Right lobe of liver (tissue), 6 donors: ENCODE results near the gene TP53RK. TPM values are rescaled to one million over a fixed set of nuclear protein-coding genes. Genes with fewer than 3 reads are reported as not detected.

Experiments
- ATAC-seq, 4 donors: fragments of 200-7000 bp; cut with Tn5 transposase; one replicate each; pipeline ENCODE4 v1.9.1; 2020; ENCODE audit warnings: mild to moderate bottlenecking in 4 of 4, moderate library complexity in 4 of 4
- DNase-seq, 3 donors: peaks; one replicate each; pipeline ENCODE4 v3.0.0-alpha.2; 2020
- H3K27ac ChIP-seq, 3 donors: fragments of 200-600 bp; one replicate each; pipeline ENCODE4 v1.8.0; 2022
- H3K27me3 ChIP-seq, 2 donors: fragments of 200-600 bp; one replicate each; pipeline ENCODE4 v1.8.0; 2022
- H3K36me3 ChIP-seq, 4 donors: fragments of 200-600 bp; sonication (generic) in 1 of 4; one replicate each; pipeline versions ENCODE4 v1.5.1 to v1.8.0; 2017 to 2022; ENCODE audit warnings: control low read depth in 1 of 4
- H3K4me1 ChIP-seq, 4 donors: fragments of 200-600 bp; sonication (generic) in 1 of 4; one replicate each; pipeline versions ENCODE4 v1.5.1 to v1.8.0; 2017 to 2022; ENCODE audit warnings: control low read depth in 1 of 4
- H3K4me3 ChIP-seq, 3 donors: fragments of 200-600 bp; one replicate each; pipeline ENCODE4 v1.8.0; 2022
- H3K9me3 ChIP-seq, 4 donors: fragments of 200-600 bp; sonication (generic) in 1 of 4; one replicate each; pipeline versions ENCODE4 v1.5.1 to v1.8.0; 2017 to 2022; ENCODE audit warnings: control low read depth in 1 of 4
- POLR2A ChIP-seq: fragments of 450-650 bp; IDR thresholded peaks from one replicate; pipeline ENCODE4 v1.6.1; 2017; ENCODE audit warnings: antibody characterized with exemption, mild to moderate bottlenecking
- WGBS: methylation state at CpG from one replicate; pipeline ENCODE4 v1.1.6; 2018; ENCODE audit warnings: low coverage, low lambda C conversion rate; ENCODE audit not compliant: insufficient coverage; ENCODE audit errors: missing lambda C conversion rate; 5-methylcytosine and 5-hydroxymethylcytosine counted together
- intact Hi-C, 2 donors: fragments of 100-400 bp; cut with DNase I; formaldehyde crosslinking; loops; one replicate each; pipeline versions ENCODE4 v1.11.2 to v1.14.1; 2022
- total RNA-seq, 6 experiments: library from RNA; depleted of rRNA in 2 of 6; stranded (reverse); fragments of >200 nt in 2 of 6; fragmentation: NEBNext Ultra II Directional in 3 of 6; extraction: Animal tissue kit (Norgen Biotek cat#: 25700) in 3 of 6; gene quantifications; one replicate each; pipeline versions ENCODE4 v1.1.0 to v1.2.4, GENCODE V29; 2016 to 2023
- TF ChIP-seq, protein P1 (sequence below), 4 donors: fragments of 200-600 bp in 3 of 4; fragments of 450-650 bp in 1 of 4; IDR thresholded peaks; one replicate each; pipeline versions ENCODE4 v1.5.1 to v1.8.0; 2016 to 2022; ENCODE audit warnings: antibody characterized with exemption in 4 of 4, mild to moderate bottlenecking in 2 of 4
- donor health status: DM: no; HTN: yes; CAD: no.
- donor health status: DM: no; HTN: no; CAD: no.
- donor health status: DM: no; HTN: no; CAD: no.
- donor health status: DM: no; HTN: yes; CAD: no.
- donor health status: DM: no; HTN: yes; CAD: no.

The TP53RK gene
- total RNA-seq, 6 experiments from 2014 or later, result 3.1 to 10.0 (median 5.2) TPM

DNA sequence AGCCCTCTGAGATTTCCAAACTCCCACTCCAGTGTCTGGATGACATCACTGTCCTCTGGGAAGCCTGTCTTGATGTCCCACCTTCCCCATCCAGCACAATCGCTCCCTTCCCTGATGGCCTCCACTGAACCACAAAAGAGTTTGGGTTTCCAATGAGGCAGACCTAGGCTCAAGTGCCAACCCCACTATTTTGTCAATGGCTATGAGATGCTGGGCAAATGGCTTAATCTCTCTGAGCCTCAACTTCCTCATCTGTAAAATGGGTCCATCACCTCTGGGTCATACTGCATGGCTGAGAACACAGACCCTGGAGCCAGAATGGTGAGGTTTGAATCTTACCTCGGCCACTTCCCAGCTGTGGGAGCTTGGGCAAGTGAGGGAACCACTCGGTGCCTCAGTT is 49.7 kb downstream of the TP53RK start:
- intact Hi-C loops, result no loop called here
- Histone ChIP-seq H3K4me1 (peaks cover 0 to 28% (median 9%) of the 10 kb centered on the region in 4 donors), H3K27ac (no peak overlapping the region), H3K27me3 (no peaks in the 10 kb centered on the region), H3K9me3 (no peaks in the 10 kb centered on the region), H3K36me3 (no peaks in the 10 kb centered on the region), H3K4me3 (no peak overlapping the region)
- ATAC-seq, result no peak
- no peak for TF ChIP-seq POLR2A
- TF ChIP-seq, protein P1, sequence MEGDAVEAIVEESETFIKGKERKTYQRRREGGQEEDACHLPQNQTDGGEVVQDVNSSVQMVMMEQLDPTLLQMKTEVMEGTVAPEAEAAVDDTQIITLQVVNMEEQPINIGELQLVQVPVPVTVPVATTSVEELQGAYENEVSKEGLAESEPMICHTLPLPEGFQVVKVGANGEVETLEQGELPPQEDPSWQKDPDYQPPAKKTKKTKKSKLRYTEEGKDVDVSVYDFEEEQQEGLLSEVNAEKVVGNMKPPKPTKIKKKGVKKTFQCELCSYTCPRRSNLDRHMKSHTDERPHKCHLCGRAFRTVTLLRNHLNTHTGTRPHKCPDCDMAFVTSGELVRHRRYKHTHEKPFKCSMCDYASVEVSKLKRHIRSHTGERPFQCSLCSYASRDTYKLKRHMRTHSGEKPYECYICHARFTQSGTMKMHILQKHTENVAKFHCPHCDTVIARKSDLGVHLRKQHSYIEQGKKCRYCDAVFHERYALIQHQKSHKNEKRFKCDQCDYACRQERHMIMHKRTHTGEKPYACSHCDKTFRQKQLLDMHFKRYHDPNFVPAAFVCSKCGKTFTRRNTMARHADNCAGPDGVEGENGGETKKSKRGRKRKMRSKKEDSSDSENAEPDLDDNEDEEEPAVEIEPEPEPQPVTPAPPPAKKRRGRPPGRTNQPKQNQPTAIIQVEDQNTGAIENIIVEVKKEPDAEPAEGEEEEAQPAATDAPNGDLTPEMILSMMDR (IDR thresholded peaks at IDR 0.05), result no peak
- DNase-seq, result no peak
- no CpG with 5 or more reads among the region's 3 CpGs for WGBS

DNA sequence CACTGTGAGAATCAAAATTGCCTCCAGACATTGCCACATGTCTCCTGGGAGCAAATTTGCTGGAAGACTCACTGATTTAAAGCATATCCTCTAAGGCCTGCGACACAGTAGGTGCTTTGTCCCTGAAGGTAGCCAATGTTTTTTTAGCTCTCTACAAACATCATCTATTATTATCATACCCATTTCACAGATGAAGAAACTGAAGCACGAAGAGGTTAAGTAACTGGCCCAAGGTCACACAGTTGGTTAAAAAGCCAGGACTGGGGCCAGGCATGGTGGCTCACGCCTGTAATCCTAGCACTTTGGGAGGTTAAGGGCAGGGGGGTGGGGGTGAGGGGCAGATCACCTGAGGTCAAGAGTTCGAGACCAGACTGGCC is 50.4 kb downstream of the TP53RK start:
- Histone ChIP-seq H3K4me1 (peaks cover 0 to 28% (median 9%) of the 10 kb centered on the region in 4 donors), H3K36me3 (no peaks in the 10 kb centered on the region), H3K9me3 (no peaks in the 10 kb centered on the region), H3K27me3 (no peaks in the 10 kb centered on the region), H3K4me3 (no peak overlapping the region), H3K27ac (no peak overlapping the region)
- WGBS, result 58% methylated on average over 4 of the region's 4 CpGs
- DNase-seq, result no peak
- no peak for ATAC-seq
- intact Hi-C loops, result no loop called here
- TF ChIP-seq, protein P1 (IDR thresholded peaks at IDR 0.05), result no peak
- no peak for TF ChIP-seq POLR2A

GRCh38 chr20:46638134-46638897 is 50.9 kb downstream of the TP53RK start:
- ATAC-seq, result no peak
- H3K36me3 ChIP-seq, result no peaks in the 10 kb centered on the region
- no peak overlapping the region for H3K27ac ChIP-seq
- H3K9me3 ChIP-seq, result no peaks in the 10 kb centered on the region
- TF ChIP-seq POLR2A, result no peak
- TF ChIP-seq, protein P1 (IDR thresholded peaks at IDR 0.05), result no peak
- H3K27me3 ChIP-seq, result no peaks in the 10 kb centered on the region
- WGBS, result 81% methylated on average over 6 of the region's 18 CpGs
- intact Hi-C loops, result no loop called here
- no peak for DNase-seq
- no peak overlapping the region for H3K4me3 ChIP-seq
- peaks cover 0 to 28% (median 9%) of the 10 kb centered on the region in 4 donors for H3K4me1 ChIP-seq

GRCh38 chr20:46637427-46638133 is 51.7 kb downstream of the TP53RK start:
- Histone ChIP-seq H3K4me3 (no peak overlapping the region), H3K9me3 (no peaks in the 10 kb centered on the region), H3K4me1 (peaks cover 0 to 27% (median 8%) of the 10 kb centered on the region in 4 donors), H3K27ac (no peak overlapping the region), H3K36me3 (no peaks in the 10 kb centered on the region), H3K27me3 (no peaks in the 10 kb centered on the region)
- 68% methylated on average over 2 of the region's 4 CpGs for WGBS
- no peak for DNase-seq
- intact Hi-C loops, result no loop called here
- ATAC-seq, result no peak
- no peak for TF ChIP-seq POLR2A
- TF ChIP-seq, protein P1 (IDR thresholded peaks at IDR 0.05), result no peak
